Fibroblast of lung (primary cell): ENCODE data around the gene CHST8. TPM values are rescaled to one million over a fixed set of nuclear protein-coding genes. Genes with fewer than 3 reads are reported as not detected.

Source experiments
- DNase-seq, 2 donors: peaks; one replicate each; pipeline versions ENCODE4 v3.0.0 to v3.0.0-alpha.2; 2010; ENCODE audit warnings: low read depth in 2 of 2
- H2AFZ ChIP-seq: 2 replicates; pipeline ENCODE4 v1.5.1; 2012; ENCODE audit warnings: low read length, control low read depth, inconsistent platforms
- H3K27ac ChIP-seq: 2 replicates; pipeline ENCODE4 v1.5.1; 2011; ENCODE audit warnings: low read length, control low read depth; ENCODE audit not compliant: insufficient read depth
- H3K27me3 ChIP-seq: 2 replicates; pipeline ENCODE4 v1.5.1; 2011; ENCODE audit warnings: mild to moderate bottlenecking, low read length; ENCODE audit not compliant: control insufficient read depth, insufficient read depth
- H3K36me3 ChIP-seq: 2 replicates; pipeline ENCODE4 v1.5.1; 2011; ENCODE audit warnings: low read length; ENCODE audit not compliant: control insufficient read depth, insufficient read depth
- H3K4me1 ChIP-seq: 2 replicates; pipeline ENCODE4 v1.5.1; 2011; ENCODE audit warnings: low read length; ENCODE audit not compliant: control insufficient read depth, insufficient read depth; ENCODE audit errors: extremely low read depth
- H3K4me2 ChIP-seq: 2 replicates; pipeline ENCODE4 v1.5.1; 2011; ENCODE audit warnings: low read length, control low read depth; ENCODE audit not compliant: insufficient read depth; ENCODE audit errors: extremely low read depth
- H3K4me3 ChIP-seq, 4 experiments: fragments of 200-600 bp in 1 of 4; sonication (generic) in 1 of 4; replicated peaks in 1 of 4; 2 replicates each; pipeline ENCODE4 v1.5.1; 2011 to 2016; ENCODE audit warnings: low read length in 4 of 4, low read depth in 3 of 4, mild to moderate bottlenecking in 3 of 4, control low read depth in 2 of 4, inconsistent platforms in 1 of 4, mixed read lengths in 1 of 4; ENCODE audit not compliant: insufficient read depth in 1 of 4; ENCODE audit errors: control extremely low read depth in 1 of 4
- H3K79me2 ChIP-seq: 2 replicates; pipeline ENCODE4 v1.5.1; 2012; ENCODE audit warnings: mild to moderate bottlenecking, low read length, inconsistent platforms; ENCODE audit not compliant: control insufficient read depth, insufficient read depth
- H3K9ac ChIP-seq: 2 replicates; pipeline ENCODE4 v1.5.1; 2011; ENCODE audit warnings: mild to moderate bottlenecking, low read length, control low read depth; ENCODE audit not compliant: insufficient read depth
- H3K9me3 ChIP-seq: 2 replicates; pipeline ENCODE4 v1.5.1; 2012; ENCODE audit warnings: low read depth, low read length; ENCODE audit not compliant: control insufficient read depth, insufficient read depth
- H4K20me1 ChIP-seq: 2 replicates; pipeline ENCODE4 v1.5.1; 2011; ENCODE audit warnings: low read length; ENCODE audit not compliant: control insufficient read depth, insufficient read depth; ENCODE audit errors: extremely low read depth
- EZH2 ChIP-seq: IDR thresholded peaks from 2 replicates; pipeline ENCODE4 v1.5.1; 2012; ENCODE audit warnings: low read length, control low read depth, mild to moderate bottlenecking; ENCODE audit errors: missing control alignments
- polyA plus RNA-seq, 2 donors: library from polyadenylated mRNA; depleted of rRNA in 1 of 2; stranded (reverse) in 1 of 2; unstranded in 1 of 2; fragments of >200 nt; gene quantifications; 2 replicates each; pipeline ENCODE4 v1.2.1, GENCODE V29; 2011 to 2012; ENCODE audit warnings: missing spikeins in 1 of 2
- total RNA-seq: library from RNA; depleted of rRNA; stranded (reverse); fragments of >200 nt; gene quantifications from 2 replicates; pipeline ENCODE4 v1.2.1, GENCODE V29; 2014
- TF ChIP-seq, protein P1 (sequence below), 2 donors: IDR thresholded peaks in 1 of 2; conservative IDR thresholded peaks in 1 of 2; 1 replicate in 1 of 2; 2 replicates in 1 of 2; pipeline ENCODE4 v1.5.1; 2011 to 2012; ENCODE audit warnings: low read length in 2 of 2, control low read depth in 1 of 2, inconsistent platforms in 1 of 2, low read depth in 1 of 2, mild to moderate bottlenecking in 1 of 2

CHST8 gene
- total and polyA plus RNA-seq, 2 donors (not counting 1 experiment from before 2014, with no cell fraction given) = not detected

DNA sequence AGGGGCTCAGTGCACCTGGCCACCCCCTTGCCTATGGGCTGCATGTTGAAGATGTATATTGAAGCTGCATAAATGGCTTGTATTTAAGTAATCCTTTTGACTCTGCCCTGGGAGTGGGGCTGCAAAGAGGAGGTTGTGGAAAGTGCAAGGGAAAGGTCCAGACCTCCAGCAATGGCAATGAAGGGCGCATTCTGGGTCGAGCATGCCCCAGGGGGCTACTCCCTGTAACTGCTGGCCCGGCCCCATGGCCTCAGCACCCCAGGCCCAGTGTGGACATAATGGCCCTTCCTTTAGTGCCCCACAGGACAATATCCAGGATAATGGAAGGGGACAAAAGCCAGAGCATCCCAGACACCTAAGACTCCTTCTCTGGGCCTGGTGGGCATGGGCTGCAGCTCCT, 43.1 kb upstream of the CHST8 start:
- Histone ChIP-seq H3K27me3 (no peaks in the 10 kb centered on the region), H3K79me2 (no peaks in the 10 kb centered on the region), H3K4me2 (no peak overlapping the region), H3K9me3 (no peaks in the 10 kb centered on the region), H3K36me3 (no peaks in the 10 kb centered on the region), H4K20me1 (no peaks in the 10 kb centered on the region), H3K4me3 (no peak overlapping the region), H3K27ac (no peak overlapping the region), H3K4me1 (no peaks in the 10 kb centered on the region), H3K9ac (no peak overlapping the region), H2AFZ (no peak overlapping the region)
- no peak for DNase-seq
- no peak for TF ChIP-seq EZH2
- TF ChIP-seq, protein P1, sequence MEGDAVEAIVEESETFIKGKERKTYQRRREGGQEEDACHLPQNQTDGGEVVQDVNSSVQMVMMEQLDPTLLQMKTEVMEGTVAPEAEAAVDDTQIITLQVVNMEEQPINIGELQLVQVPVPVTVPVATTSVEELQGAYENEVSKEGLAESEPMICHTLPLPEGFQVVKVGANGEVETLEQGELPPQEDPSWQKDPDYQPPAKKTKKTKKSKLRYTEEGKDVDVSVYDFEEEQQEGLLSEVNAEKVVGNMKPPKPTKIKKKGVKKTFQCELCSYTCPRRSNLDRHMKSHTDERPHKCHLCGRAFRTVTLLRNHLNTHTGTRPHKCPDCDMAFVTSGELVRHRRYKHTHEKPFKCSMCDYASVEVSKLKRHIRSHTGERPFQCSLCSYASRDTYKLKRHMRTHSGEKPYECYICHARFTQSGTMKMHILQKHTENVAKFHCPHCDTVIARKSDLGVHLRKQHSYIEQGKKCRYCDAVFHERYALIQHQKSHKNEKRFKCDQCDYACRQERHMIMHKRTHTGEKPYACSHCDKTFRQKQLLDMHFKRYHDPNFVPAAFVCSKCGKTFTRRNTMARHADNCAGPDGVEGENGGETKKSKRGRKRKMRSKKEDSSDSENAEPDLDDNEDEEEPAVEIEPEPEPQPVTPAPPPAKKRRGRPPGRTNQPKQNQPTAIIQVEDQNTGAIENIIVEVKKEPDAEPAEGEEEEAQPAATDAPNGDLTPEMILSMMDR (conservative IDR thresholded peaks at IDR 0.05 in 1 of 2, IDR thresholded peaks at IDR 0.05 in 1 of 2; ENCODE audit: low read depth in 1 of 2, low read length in 2 of 2) = no peak

DNA sequence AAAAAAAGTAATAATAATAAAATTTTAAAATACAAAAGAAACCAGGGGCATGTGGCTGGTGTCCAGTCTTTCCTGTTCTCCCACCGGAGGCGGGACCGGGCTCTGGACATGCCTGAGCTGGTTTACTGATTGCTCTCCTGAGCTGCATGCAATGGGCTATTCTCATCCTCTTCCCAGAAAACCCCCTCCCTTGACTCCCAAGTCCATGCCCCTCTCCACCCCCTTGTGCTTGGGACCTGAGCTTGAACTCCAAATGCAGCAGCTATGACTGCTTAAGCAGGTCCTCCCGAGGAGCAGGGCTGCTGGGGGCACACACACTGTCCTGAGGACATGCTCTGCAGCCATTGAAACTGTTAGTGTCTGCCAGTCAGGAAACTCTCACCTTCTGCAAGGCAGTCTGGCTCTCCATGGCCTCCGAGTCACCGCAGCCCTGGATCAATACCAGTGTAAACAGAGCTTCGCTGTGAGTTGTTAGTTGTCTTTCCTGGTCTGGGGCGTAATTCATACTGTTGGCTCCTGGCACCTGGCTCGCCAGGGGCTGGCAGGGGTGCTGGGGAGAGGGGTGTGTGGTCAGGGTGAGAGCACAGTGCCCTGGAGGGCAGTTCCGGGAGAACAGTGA, 41.6 kb upstream of the CHST8 start:
- Histone ChIP-seq H3K27me3 (no peaks in the 10 kb centered on the region), H2AFZ (no peak overlapping the region), H3K9me3 (no peaks in the 10 kb centered on the region), H4K20me1 (no peaks in the 10 kb centered on the region), H3K9ac (no peak overlapping the region), H3K36me3 (no peaks in the 10 kb centered on the region), H3K79me2 (no peaks in the 10 kb centered on the region), H3K4me1 (no peaks in the 10 kb centered on the region), H3K27ac (no peak overlapping the region), H3K4me3 (no peak overlapping the region), H3K4me2 (no peak overlapping the region)
- TF ChIP-seq EZH2 = no peak
- TF ChIP-seq, protein P1 (conservative IDR thresholded peaks at IDR 0.05 in 1 of 2, IDR thresholded peaks at IDR 0.05 in 1 of 2; ENCODE audit: low read depth in 1 of 2, low read length in 2 of 2) = no peak
- DNase-seq = no peak

DNA sequence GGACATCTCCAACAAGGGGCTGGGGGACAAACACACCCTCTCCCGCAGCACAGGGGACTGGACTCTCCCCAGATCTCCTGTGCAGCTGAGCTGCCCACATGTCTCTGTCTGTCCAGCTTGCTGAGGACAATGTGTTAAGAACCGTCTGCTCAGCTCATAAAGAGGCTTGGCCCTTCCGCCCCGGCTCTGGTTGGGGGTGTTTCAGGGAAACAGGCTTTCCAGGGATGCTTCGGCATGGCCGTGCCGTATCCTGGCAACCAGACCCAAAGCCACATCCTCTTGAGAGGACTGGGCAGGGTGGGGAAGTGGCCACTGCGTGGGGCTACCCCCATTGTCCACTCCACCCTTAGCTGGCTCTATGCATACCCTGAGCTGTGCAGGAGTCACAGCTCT, 41.1 kb upstream of the CHST8 start:
- no peak for DNase-seq
- Histone ChIP-seq H3K9ac (no peak overlapping the region), H3K4me1 (no peaks in the 10 kb centered on the region), H3K4me3 (no peak overlapping the region), H3K36me3 (no peaks in the 10 kb centered on the region), H3K27ac (no peak overlapping the region), H3K27me3 (no peaks in the 10 kb centered on the region), H3K9me3 (no peaks in the 10 kb centered on the region), H4K20me1 (no peaks in the 10 kb centered on the region), H3K79me2 (no peaks in the 10 kb centered on the region), H3K4me2 (no peak overlapping the region), H2AFZ (no peak overlapping the region)
- no peak for TF ChIP-seq EZH2
- TF ChIP-seq, protein P1 (conservative IDR thresholded peaks at IDR 0.05 in 1 of 2, IDR thresholded peaks at IDR 0.05 in 1 of 2; ENCODE audit: low read depth in 1 of 2, low read length in 2 of 2) = no peak
